ENCODE measurements around the gene NADK. TPM values are rescaled to one million over a fixed set of nuclear protein-coding genes. Genes with fewer than 3 reads are reported as not detected.

NADK gene
- total RNA-seq = 10 to 100 TPM; 42.1 to 43.6 TPM

- Mint-ChIP-seq H3K4me1 (ENCODE audit: low read depth) (peaks cover 62% of the 10 kb centered on the region), H3K27me3 (ENCODE audit: low read depth) (no peaks in the 10 kb centered on the region), H3K9me3 (no peaks in the 10 kb centered on the region), H3K27ac (peak within 1 kb of the TSS; percentile 81), H3K36me3 (ENCODE audit: low read depth) (peaks cover 8% of the 10 kb centered on the region), H3K4me3 (peak within 1 kb of the TSS; percentile 82)
- intact Hi-C loops (cut with micrococcal nuclease) = loop anchor here (1.0 kb wide), 1 partner anchor 113 kb away; the partner anchor contains the start of gene GNB1
- CTCF ChIA-PET = interaction anchor here (1.5 to 1.7 kb wide), 2 partner anchors 128 kb away, joined by 7 to 13 read pairs; no protein-coding TSS in a partner anchor
- peak; percentile 52 for DNase-seq
Measured at GRCh38 chr1:1777950-1778662, at the start of gene NADK. Gene NADK (minus strand): TSS chr1:1778470. CDS start chr1:1765406, 13,064 bp downstream.

- no peak for DNase-seq
- H3K4me1 Mint-ChIP-seq (ENCODE audit: low read depth) = peaks cover 39% of the 10 kb centered on the region
- H3K9me3 Mint-ChIP-seq = no peaks in the 10 kb centered on the region
- H3K27me3 Mint-ChIP-seq (ENCODE audit: low read depth) = no peaks in the 10 kb centered on the region
- H3K36me3 Mint-ChIP-seq (ENCODE audit: low read depth) = peaks cover 17% of the 10 kb centered on the region
- no peak overlapping the region for H3K4me3 Mint-ChIP-seq
- intact Hi-C loops (cut with micrococcal nuclease) = loop anchor here (5.0 kb wide), 1 partner anchor 65 kb away; the partner anchor contains the start of gene GNB1
- H3K27ac Mint-ChIP-seq = no peak overlapping the region
- CTCF ChIA-PET = no interaction called here
Measured at GRCh38 chr1:1827089-1827848, 49.0 kb upstream of the NADK start.

- H3K4me1 Mint-ChIP-seq (ENCODE audit: low read depth) = peaks cover 37% of the 10 kb centered on the region
- CTCF ChIA-PET = no interaction called here
- H3K27me3 Mint-ChIP-seq (ENCODE audit: low read depth) = no peaks in the 10 kb centered on the region
- H3K9me3 Mint-ChIP-seq = no peaks in the 10 kb centered on the region
- peaks cover 15% of the 10 kb centered on the region for H3K36me3 Mint-ChIP-seq (ENCODE audit: low read depth)
- no peak for DNase-seq
- no peak overlapping the region for H3K4me3 Mint-ChIP-seq
- intact Hi-C loops (cut with micrococcal nuclease) = loop anchor here (5.0 kb wide), 1 partner anchor 66 kb away; the partner anchor contains the start of gene GNB1
- peak overlapping the region; percentile 24 for H3K27ac Mint-ChIP-seq
Measured at GRCh38 chr1:1826356-1827088, 48.3 kb upstream of the NADK start.

- no peak overlapping the region for H3K4me3 Mint-ChIP-seq
- intact Hi-C loops (cut with micrococcal nuclease) = loop anchor here (5.0 kb wide), 1 partner anchor 67 kb away; the partner anchor contains the start of gene GNB1
- CTCF ChIA-PET = interaction anchor here (0.6 kb wide), 1 partner anchor 53 kb away, joined by 5 read pairs; no protein-coding TSS in a partner anchor
- H3K27ac Mint-ChIP-seq = peak overlapping the region; percentile 46
- no peaks in the 10 kb centered on the region for H3K9me3 Mint-ChIP-seq
- no peak for DNase-seq
- peaks cover 20% of the 10 kb centered on the region for H3K36me3 Mint-ChIP-seq (ENCODE audit: low read depth)
- H3K4me1 Mint-ChIP-seq (ENCODE audit: low read depth) = peaks cover 35% of the 10 kb centered on the region
- H3K27me3 Mint-ChIP-seq (ENCODE audit: low read depth) = no peaks in the 10 kb centered on the region
Measured at GRCh38 chr1:1825217-1825616, 46.9 kb upstream of the NADK start.

- intact Hi-C loops (cut with micrococcal nuclease) = no loop called here
- Mint-ChIP-seq H3K36me3 (ENCODE audit: low read depth) (peaks cover 25% of the 10 kb centered on the region), H3K27ac (no peak overlapping the region), H3K4me3 (no peak overlapping the region), H3K9me3 (no peaks in the 10 kb centered on the region), H3K4me1 (ENCODE audit: low read depth) (peaks cover 10% of the 10 kb centered on the region), H3K27me3 (ENCODE audit: low read depth) (no peaks in the 10 kb centered on the region)
- no peak for DNase-seq
- CTCF ChIA-PET = no interaction called here
Measured at GRCh38 chr1:1819762-1820161, 41.5 kb upstream of the NADK start.

GRCh38 chr1:1817221-1817620 lies 39.0 kb upstream of the NADK start:
- no peak for DNase-seq
- Mint-ChIP-seq H3K4me1 (ENCODE audit: low read depth) (no peaks in the 10 kb centered on the region), H3K27ac (peak overlapping the region; percentile 2), H3K36me3 (ENCODE audit: low read depth) (peaks cover 24% of the 10 kb centered on the region), H3K9me3 (no peaks in the 10 kb centered on the region), H3K4me3 (no peak overlapping the region), H3K27me3 (ENCODE audit: low read depth) (no peaks in the 10 kb centered on the region)
- CTCF ChIA-PET = no interaction called here
- intact Hi-C loops (cut with micrococcal nuclease) = no loop called here

- CTCF ChIA-PET = no interaction called here
- Mint-ChIP-seq H3K4me1 (ENCODE audit: low read depth) (no peaks in the 10 kb centered on the region), H3K36me3 (ENCODE audit: low read depth) (peaks cover 21% of the 10 kb centered on the region), H3K27ac (no peak overlapping the region), H3K4me3 (no peak overlapping the region), H3K9me3 (no peaks in the 10 kb centered on the region), H3K27me3 (ENCODE audit: low read depth) (no peaks in the 10 kb centered on the region)
- DNase-seq = no peak
- intact Hi-C loops (cut with micrococcal nuclease) = no loop called here
Measured at GRCh38 chr1:1815606-1816281, 37.5 kb upstream of the NADK start.

GRCh38 chr1:1809489-1809888 lies 31.2 kb upstream of the NADK start:
- Mint-ChIP-seq H3K4me1 (ENCODE audit: low read depth) (peaks cover 2% of the 10 kb centered on the region), H3K36me3 (ENCODE audit: low read depth) (peaks cover 23% of the 10 kb centered on the region), H3K27ac (no peak overlapping the region), H3K4me3 (no peak overlapping the region), H3K27me3 (ENCODE audit: low read depth) (no peaks in the 10 kb centered on the region), H3K9me3 (no peaks in the 10 kb centered on the region)
- CTCF ChIA-PET = interaction anchor here (1.1 kb wide), 1 partner anchor 22 kb away, joined by 3 read pairs; no protein-coding TSS in a partner anchor
- no peak for DNase-seq
- intact Hi-C loops (cut with micrococcal nuclease) = no loop called here

GRCh38 chr1:1808206-1808605 lies 29.9 kb upstream of the NADK start:
- DNase-seq = no peak
- Mint-ChIP-seq H3K27me3 (ENCODE audit: low read depth) (no peaks in the 10 kb centered on the region), H3K4me3 (no peak overlapping the region), H3K9me3 (no peaks in the 10 kb centered on the region), H3K36me3 (ENCODE audit: low read depth) (peaks cover 26% of the 10 kb centered on the region), H3K27ac (no peak overlapping the region), H3K4me1 (ENCODE audit: low read depth) (peaks cover 5% of the 10 kb centered on the region)
- intact Hi-C loops (cut with micrococcal nuclease) = no loop called here
- CTCF ChIA-PET = interaction anchor here (1.2 kb wide), 1 partner anchor 98 kb away, joined by 3 read pairs; no protein-coding TSS in a partner anchor

GRCh38 chr1:1806890-1807289 lies 28.6 kb upstream of the NADK start:
- no peaks in the 10 kb centered on the region for H3K9me3 Mint-ChIP-seq

GRCh38 chr1:1804301-1804700 lies 26.0 kb upstream of the NADK start:
- no peaks in the 10 kb centered on the region for H3K27me3 Mint-ChIP-seq (ENCODE audit: low read depth)

More at GRCh38 chr1:1806890-1807289, 28.6 kb upstream of the NADK start:
- Mint-ChIP-seq H3K27me3 (ENCODE audit: low read depth) (no peaks in the 10 kb centered on the region), H3K27ac (no peak overlapping the region), H3K4me3 (no peak overlapping the region), H3K4me1 (ENCODE audit: low read depth) (peaks cover 5% of the 10 kb centered on the region), H3K36me3 (ENCODE audit: low read depth) (peaks cover 24% of the 10 kb centered on the region)
- CTCF ChIA-PET = no interaction called here
- intact Hi-C loops (cut with micrococcal nuclease) = no loop called here
- no peak for DNase-seq

More at GRCh38 chr1:1804301-1804700, 26.0 kb upstream of the NADK start:
- H3K4me3 Mint-ChIP-seq = no peak overlapping the region
- CTCF ChIA-PET = interaction anchor here (0.6 to 1.5 kb wide), 2 partner anchors 102 to 103 kb away, joined by 3 to 6 read pairs; no protein-coding TSS in a partner anchor
- intact Hi-C loops (cut with micrococcal nuclease) = no loop called here
- H3K9me3 Mint-ChIP-seq = no peaks in the 10 kb centered on the region
- no peak overlapping the region for H3K27ac Mint-ChIP-seq
- peaks cover 21% of the 10 kb centered on the region for H3K36me3 Mint-ChIP-seq (ENCODE audit: low read depth)
- peaks cover 8% of the 10 kb centered on the region for H3K4me1 Mint-ChIP-seq (ENCODE audit: low read depth)
- DNase-seq = no peak
